ENCODE data around the gene ABHD6. TPM values are rescaled to one million over a fixed set of nuclear protein-coding genes. Genes with fewer than 3 reads are reported as not detected.
A peak's percentile ranks its signal among the peaks of the same experiment; 100 is the strongest.
"Not testable (repeated sequence)": the region's sequence is repeated elsewhere in the genome, so short reads cannot be mapped to it uniquely, and the experiment has no call there.

Gene ABHD6
- total RNA-seq, 2 donors from 2014 or later = 4.1 to 7.3 TPM

DNA sequence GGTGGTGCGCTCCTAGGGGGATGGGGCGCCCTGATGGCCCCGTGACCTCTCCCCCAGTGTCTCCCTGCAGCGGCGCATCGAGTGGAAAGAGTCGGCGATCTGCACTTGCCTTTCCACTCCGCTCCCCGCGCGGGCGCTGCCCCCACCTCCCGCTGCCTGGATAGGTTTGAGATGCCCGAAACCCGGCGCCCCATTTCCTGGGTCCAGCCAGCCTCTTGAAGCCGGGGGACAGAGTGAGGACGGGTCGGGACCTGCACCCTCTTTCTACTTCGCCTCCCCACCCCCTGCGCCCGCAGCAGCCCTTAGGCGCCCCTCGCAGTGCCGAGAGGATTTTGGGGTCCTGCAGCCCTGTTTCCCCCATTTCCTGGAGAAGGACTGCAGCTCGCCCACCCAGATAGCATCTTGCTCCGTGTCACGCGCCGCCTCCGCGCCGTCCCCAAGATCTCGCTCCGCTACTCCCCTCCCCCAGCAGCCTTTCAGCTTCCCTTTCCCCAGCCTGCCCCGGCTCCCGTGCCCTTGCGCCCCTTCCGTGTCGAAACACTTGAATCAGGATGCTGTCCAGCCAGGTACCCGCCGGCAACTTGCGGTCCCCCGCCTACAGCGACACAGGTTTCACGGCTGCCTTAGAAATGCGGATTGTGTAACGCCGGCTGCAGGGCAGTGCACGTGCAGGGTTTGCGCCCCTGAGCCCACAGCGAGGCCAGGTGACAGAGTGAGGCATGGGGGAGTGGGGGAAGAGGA, 519 bp downstream of the ABHD6 start:
- Mint-ChIP-seq H3K27ac (no peak overlapping the region), H3K36me3 (ENCODE audit: insufficient read depth in 2 of 2) (no peaks in the 10 kb centered on the region), H3K4me3 (peak overlapping the region; percentile 92 to 94), H3K27me3 (ENCODE audit: low read depth) (peaks cover 13% of the 10 kb centered on the region), H3K4me1 (ENCODE audit: low read depth) (peaks cover 26% of the 10 kb centered on the region), H3K9me3 (no peaks in the 10 kb centered on the region)
- ATAC-seq (replicated peaks in 1 of 2) (peak; percentile 56 to 57), DNase-seq (peak; percentile 38 to 55)

DNA sequence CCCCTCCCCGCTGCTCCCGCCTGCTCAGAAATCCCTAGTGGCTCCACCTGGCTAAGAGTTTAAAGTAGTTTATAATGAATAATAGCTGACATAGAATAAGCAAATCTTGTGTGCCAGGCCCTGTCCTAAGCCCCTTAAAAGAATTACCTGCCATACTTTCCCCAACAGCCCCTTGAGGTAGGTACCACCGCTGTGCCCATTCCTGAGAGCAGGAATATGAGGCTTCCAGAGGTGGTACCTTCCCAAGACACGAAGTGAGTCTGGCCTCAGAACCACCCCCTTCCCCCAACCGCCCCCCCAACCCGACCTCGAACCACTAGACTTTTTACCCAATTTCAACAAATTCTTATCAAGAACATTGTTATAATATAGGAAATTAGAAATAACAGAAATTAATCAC, 1.2 kb downstream of the ABHD6 start:
- no peak for DNase-seq
- Mint-ChIP-seq H3K36me3 (ENCODE audit: insufficient read depth in 2 of 2) (no peaks in the 10 kb centered on the region), H3K4me3 (peak overlapping the region; percentile 92 to 94), H3K27me3 (ENCODE audit: low read depth) (peaks cover 9% of the 10 kb centered on the region), H3K9me3 (no peaks in the 10 kb centered on the region), H3K4me1 (ENCODE audit: low read depth) (peaks cover 26% of the 10 kb centered on the region), H3K27ac (no peak overlapping the region)
- ATAC-seq (replicated peaks in 1 of 2) = no peak

DNA sequence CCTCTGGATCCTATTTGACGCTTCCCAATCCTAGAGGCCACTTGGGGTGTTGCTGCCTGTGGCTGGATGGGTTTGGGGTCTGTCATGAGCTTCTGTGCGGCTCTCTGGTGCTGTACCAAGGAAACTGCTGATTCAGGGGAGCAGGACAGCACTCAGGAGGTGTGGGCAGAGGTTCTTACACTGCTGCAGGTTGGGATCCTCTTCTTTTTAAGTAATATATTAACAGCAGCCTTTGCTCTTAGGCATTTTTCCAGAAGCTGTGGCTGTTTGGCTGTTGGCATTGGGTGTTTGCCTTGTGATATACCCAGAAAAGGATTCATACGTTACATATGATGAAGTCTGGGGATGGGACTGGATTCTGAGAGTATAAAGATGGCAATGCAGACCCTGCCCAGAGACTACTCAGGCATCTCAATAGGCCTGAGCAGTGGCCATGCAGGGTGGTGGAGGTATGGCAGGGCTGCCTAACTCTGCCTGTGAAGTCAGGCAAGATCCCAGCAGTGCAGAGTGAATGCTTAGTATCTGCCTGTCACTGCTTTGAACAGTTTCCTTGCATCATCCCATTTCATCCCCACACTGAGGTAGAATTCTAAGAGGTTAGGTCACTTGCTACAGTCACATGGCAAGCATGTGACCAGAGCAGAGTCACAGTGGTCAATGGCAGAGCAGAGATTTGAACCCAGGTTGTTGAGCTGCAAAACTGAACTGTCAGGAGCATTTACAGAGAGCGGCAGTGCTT, 3.9 kb downstream of the ABHD6 start:
- H3K9me3 Mint-ChIP-seq = no peaks in the 10 kb centered on the region
- no peaks in the 10 kb centered on the region for H3K27me3 Mint-ChIP-seq (ENCODE audit: low read depth)
- ATAC-seq (replicated peaks in 1 of 2) (no peak), DNase-seq (no peak)
- H3K4me1 Mint-ChIP-seq (ENCODE audit: low read depth) = peaks cover 24% of the 10 kb centered on the region
- H3K27ac Mint-ChIP-seq = no peak overlapping the region
- H3K4me3 Mint-ChIP-seq = no peak overlapping the region
- H3K36me3 Mint-ChIP-seq (ENCODE audit: insufficient read depth in 2 of 2) = no peaks in the 10 kb centered on the region

DNA sequence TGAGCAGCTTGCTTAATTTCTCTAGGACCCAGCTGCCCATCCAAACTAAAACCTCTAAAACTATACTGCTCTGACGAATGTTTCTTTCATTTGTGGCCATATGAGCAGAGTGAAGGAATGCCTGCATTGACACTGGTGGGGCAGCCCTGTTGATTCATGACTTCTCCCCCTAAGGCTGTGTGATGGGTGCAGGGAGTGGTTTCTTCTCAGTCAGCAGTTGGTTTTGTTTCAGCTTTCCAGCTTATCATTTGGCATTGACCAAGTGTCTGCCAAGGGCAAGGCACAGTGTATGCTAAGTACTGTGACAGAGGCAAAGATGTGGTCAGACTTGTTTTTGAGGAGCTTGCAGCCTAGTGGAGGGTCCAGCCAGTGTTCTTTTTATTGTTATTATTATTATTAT, 4.7 kb downstream of the ABHD6 start:
- Mint-ChIP-seq H3K27ac (no peak overlapping the region), H3K4me3 (no peak overlapping the region), H3K9me3 (no peaks in the 10 kb centered on the region), H3K27me3 (ENCODE audit: low read depth) (no peaks in the 10 kb centered on the region), H3K36me3 (ENCODE audit: insufficient read depth in 2 of 2) (no peaks in the 10 kb centered on the region), H3K4me1 (ENCODE audit: low read depth) (peaks cover 17% of the 10 kb centered on the region)
- no peak for DNase-seq
- no peak for ATAC-seq (replicated peaks in 1 of 2)

DNA sequence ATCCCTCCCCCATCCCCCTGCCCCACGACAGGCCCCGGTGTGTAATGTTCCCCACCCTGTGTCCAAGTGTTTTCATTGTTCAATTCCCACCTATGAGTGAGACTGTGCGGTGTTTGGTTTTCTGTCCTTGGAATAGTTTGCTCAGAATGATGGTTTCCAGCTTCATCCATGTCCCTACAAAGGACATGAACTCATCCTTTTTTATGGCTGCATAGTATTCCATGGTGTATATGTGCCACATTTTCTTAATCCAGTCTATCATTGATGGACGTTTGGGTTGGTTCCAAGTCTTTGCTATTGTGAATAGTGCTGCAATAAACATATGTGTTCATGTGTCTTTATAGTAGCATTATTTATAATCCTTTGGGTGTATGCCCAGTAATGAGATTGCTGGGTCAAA, 5.3 kb downstream of the ABHD6 start:
- ATAC-seq (replicated peaks in 1 of 2); H3K27me3 Mint-ChIP-seq (ENCODE audit: low read depth); H3K36me3 Mint-ChIP-seq (ENCODE audit: insufficient read depth in 2 of 2); H3K9me3 Mint-ChIP-seq; DNase-seq; H3K27ac Mint-ChIP-seq; H3K4me3 Mint-ChIP-seq: not testable (repeated sequence)
- peaks cover 17% of the 10 kb centered on the region for H3K4me1 Mint-ChIP-seq (ENCODE audit: low read depth)

DNA sequence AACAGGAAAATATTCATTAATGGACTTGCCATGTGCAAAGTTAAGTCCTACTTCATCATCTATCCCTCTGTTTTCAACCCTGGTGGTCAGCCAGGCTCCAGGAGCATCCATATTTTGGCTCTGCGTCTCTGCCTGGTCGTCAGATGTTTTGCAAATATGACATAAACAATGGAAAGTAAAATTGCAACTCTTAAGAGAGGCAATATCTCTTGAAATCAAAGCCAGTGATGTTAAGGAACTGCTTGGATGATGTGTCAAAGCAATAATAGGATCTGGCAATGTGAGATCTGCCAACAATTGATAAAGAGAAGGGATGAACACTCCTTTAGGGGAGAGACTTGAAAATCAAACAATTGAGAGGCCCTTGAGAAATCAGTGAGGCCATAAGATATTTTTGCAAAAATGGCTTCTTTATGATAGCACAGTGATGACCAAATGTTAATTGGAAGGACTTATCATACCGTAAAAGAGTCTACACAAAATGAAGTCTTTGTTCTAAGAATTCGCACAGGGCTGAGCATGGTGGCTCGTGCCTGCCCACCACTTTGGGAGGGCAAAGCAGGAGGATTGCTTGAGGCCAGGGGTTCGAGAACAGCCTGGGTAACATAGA, 6.5 kb downstream of the ABHD6 start:
- Mint-ChIP-seq H3K4me3 (no peak overlapping the region), H3K36me3 (ENCODE audit: insufficient read depth in 2 of 2) (no peaks in the 10 kb centered on the region), H3K27ac (no peak overlapping the region), H3K9me3 (no peaks in the 10 kb centered on the region), H3K27me3 (ENCODE audit: low read depth) (no peaks in the 10 kb centered on the region), H3K4me1 (ENCODE audit: low read depth) (peaks cover 14% of the 10 kb centered on the region)
- DNase-seq (no peak), ATAC-seq (replicated peaks in 1 of 2) (no peak)

DNA sequence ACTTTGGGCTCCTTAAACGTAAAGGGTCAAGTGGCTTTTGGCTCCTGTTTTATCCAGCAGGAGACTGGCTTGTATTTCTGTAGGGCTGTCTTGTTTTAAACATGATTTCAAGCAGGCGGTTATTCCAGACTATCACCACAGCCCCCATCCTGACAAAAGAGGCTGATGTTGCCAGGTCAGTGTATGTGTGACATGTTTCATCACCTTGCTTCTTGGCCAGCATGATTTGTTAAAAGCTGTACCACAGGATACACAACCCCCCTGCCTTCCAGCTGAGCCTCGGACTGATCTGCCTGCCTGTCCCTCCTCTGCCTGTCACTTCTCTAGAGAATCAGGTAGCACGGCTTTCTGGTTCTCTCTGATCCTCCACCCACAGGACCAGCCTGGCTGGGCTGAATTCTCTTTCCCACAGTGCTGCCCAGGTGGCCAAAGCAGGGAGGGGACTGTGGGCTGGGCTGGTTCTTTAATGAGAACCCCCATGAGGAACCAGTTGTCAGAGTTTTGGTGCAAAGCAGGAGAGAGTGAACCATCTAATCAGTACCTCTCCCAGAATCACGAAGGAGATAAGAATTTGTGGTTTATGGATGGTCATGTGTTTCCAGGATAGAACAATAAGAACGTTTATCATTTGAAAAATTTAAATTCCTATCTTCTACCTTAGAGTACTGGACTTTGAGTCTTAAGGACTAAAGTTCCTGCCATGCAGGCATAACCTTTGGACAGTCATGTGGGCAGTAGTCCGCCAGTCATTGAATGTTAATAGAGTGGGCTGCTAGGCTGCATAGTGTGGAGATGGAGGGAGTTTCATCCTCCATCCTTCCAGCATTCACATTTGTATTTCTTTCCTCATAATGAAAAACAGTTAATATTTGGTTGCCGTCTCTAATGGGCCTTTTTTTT, 8.8 kb downstream of the ABHD6 start:
- Mint-ChIP-seq H3K27me3 (ENCODE audit: low read depth) (no peaks in the 10 kb centered on the region), H3K27ac (no peak overlapping the region), H3K4me1 (ENCODE audit: low read depth) (peaks cover 11% of the 10 kb centered on the region), H3K9me3 (no peaks in the 10 kb centered on the region), H3K36me3 (ENCODE audit: insufficient read depth in 2 of 2) (no peaks in the 10 kb centered on the region), H3K4me3 (no peak overlapping the region)
- DNase-seq (no peak), ATAC-seq (replicated peaks in 1 of 2) (no peak)

DNA sequence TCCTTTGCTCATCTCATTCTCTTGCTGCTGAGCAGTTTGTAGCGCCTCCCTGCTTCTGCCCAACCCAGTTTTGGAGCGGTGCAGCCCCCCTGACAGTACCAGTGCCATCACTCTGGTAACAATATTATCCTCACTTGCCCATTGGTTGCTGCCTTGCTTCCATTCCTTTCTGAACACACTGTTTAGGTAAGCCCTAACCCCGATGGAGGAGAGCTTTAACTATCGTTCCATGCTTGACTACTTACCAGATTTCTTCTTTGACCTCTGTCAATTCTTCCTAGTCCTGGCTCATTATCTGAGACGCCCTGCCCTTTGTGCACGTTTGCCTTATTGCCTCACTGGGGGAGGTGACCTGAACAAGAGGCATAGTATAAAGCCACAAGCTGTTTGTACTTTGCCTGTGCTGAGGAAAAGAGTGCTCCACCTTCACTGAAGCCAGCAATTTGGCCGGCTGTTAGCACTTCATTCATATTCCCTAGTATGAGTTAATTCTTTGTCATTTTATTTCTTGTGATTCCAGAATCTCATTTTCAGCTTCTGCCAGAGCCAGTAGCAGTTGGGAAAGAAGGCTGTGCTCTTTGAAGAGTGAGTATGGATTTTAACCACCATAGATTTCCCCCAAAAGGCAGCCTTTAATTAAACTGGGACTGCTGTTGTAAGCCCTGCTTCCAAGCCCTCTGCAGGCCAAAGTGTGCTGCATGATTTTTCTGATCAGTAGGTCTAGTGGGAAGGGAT, 11.9 kb downstream of the ABHD6 start:
- Mint-ChIP-seq H3K27me3 (ENCODE audit: low read depth) (no peaks in the 10 kb centered on the region), H3K27ac (no peak overlapping the region), H3K36me3 (ENCODE audit: insufficient read depth in 2 of 2) (no peaks in the 10 kb centered on the region), H3K4me1 (ENCODE audit: low read depth) (peaks cover 19% of the 10 kb centered on the region), H3K4me3 (no peak overlapping the region), H3K9me3 (no peaks in the 10 kb centered on the region)
- DNase-seq (no peak), ATAC-seq (replicated peaks in 1 of 2) (no peak)

DNA sequence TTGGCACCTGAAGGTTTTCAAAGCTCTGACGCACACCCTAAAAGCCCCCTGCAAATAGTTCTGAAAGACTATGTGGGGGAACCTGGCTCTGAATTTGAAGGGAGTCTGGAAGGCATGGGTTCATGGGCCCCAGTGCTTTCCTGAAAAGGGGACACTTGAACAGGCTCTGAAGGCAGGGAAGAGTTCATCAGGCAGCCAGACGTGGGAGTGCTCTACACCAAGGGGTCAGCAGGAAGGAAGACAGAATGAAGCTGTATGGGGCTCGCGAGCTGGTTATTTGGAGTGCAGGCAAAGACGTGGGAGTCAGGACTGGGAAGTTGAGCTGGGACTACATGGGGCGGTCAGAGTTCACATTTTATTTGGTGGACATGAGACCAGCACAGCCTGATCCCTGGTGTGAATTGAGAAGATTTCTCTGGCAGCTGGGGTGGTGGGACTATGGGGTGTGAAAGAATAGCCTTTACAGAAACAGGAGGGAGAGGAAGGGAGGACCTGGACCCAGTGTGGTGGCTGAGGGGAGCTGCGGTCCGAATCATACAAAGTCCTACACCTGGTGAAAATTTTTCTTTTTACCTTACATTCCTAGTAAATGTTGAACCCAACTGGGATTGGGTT, 12.6 kb downstream of the ABHD6 start:
- H3K27me3 Mint-ChIP-seq (ENCODE audit: low read depth) = no peaks in the 10 kb centered on the region
- ATAC-seq (replicated peaks in 1 of 2) (no peak), DNase-seq (no peak)
- H3K36me3 Mint-ChIP-seq (ENCODE audit: insufficient read depth in 2 of 2) = no peaks in the 10 kb centered on the region
- H3K4me1 Mint-ChIP-seq (ENCODE audit: low read depth) = peaks cover 19% of the 10 kb centered on the region
- H3K4me3 Mint-ChIP-seq = no peak overlapping the region
- no peaks in the 10 kb centered on the region for H3K9me3 Mint-ChIP-seq
- no peak overlapping the region for H3K27ac Mint-ChIP-seq

DNA sequence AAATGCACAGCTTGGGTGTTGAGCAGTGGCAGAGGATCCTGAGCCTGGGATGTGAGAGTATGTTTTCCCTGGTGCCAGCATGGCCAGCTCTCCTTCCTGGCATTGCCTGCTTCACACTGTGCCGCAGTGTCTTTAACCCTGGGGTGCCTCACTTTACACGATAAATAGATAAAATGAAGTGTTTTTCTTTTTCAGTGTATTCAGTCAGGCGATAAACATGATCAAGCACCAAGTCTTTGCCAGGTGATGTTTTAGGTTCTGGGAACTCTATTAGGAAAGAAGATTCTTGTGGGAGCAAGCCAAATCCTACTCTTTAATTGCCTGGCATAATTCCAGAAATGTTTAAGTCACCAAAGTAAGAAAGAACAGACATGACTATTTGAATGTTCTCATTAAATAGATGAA, 14.0 kb downstream of the ABHD6 start:
- H3K4me3 Mint-ChIP-seq = no peak overlapping the region
- peaks cover 19% of the 10 kb centered on the region for H3K4me1 Mint-ChIP-seq (ENCODE audit: low read depth)
- DNase-seq = no peak
- H3K36me3 Mint-ChIP-seq (ENCODE audit: insufficient read depth in 2 of 2) = no peaks in the 10 kb centered on the region
- no peaks in the 10 kb centered on the region for H3K27me3 Mint-ChIP-seq (ENCODE audit: low read depth)
- no peaks in the 10 kb centered on the region for H3K9me3 Mint-ChIP-seq
- H3K27ac Mint-ChIP-seq = no peak overlapping the region
- no peak for ATAC-seq (replicated peaks in 1 of 2)

DNA sequence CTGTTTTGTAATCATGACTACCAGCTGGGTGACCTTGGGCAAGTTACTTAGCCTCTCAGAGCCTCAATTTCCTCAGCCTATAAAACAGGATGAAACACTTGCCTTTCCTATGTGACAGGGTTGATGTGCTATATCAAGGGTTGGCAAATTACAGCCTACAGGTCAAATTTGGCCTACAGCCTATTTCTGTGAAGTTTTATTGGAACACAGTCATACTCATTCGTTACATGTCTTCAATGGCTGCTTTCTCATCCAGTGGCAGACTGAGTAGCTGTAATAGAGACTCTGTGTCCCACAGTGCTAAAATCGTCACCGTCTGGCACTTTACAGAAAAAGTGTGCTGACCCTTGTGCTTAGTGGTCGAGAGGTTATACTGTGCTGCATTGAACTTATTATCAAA, 16.6 kb downstream of the ABHD6 start:
- H3K27me3 Mint-ChIP-seq (ENCODE audit: low read depth) = no peaks in the 10 kb centered on the region
- DNase-seq (no peak), ATAC-seq (replicated peaks in 1 of 2) (no peak)
- peaks cover 13% of the 10 kb centered on the region for H3K4me1 Mint-ChIP-seq (ENCODE audit: low read depth)
- H3K36me3 Mint-ChIP-seq (ENCODE audit: insufficient read depth in 2 of 2) = peaks cover 0 to 1% of the 10 kb centered on the region in 2 donors
- no peak overlapping the region for H3K4me3 Mint-ChIP-seq
- H3K9me3 Mint-ChIP-seq = no peaks in the 10 kb centered on the region
- H3K27ac Mint-ChIP-seq = no peak overlapping the region

DNA sequence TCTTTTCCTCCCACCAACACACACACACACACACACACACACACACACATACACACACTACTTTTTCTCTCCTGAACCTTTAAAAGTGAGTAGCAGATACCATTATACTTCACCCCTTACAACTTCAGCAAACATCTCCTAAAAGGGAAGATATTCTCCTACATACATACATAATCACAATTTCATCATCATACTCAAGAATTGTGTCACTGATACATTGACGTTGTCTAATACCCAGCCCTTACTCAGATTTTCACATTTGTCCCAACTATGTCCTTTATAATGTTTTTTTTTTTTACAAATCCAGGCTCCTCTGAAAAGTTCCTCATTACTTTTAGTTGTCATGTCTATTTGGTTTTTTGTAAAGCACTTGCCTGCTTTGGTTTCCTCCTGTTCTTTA, 18.5 kb downstream of the ABHD6 start:
- Mint-ChIP-seq H3K9me3 (no peaks in the 10 kb centered on the region), H3K36me3 (ENCODE audit: insufficient read depth in 2 of 2) (peaks cover 0 to 1% of the 10 kb centered on the region in 2 donors), H3K27ac (no peak overlapping the region)

More for the DNA sequence above, 18.5 kb downstream of the ABHD6 start:
- no peak for DNase-seq
- Mint-ChIP-seq H3K4me1 (ENCODE audit: low read depth) (peaks cover 23% of the 10 kb centered on the region), H3K4me3 (no peak overlapping the region), H3K27me3 (ENCODE audit: low read depth) (no peaks in the 10 kb centered on the region)
- ATAC-seq (replicated peaks in 1 of 2) = no peak

Data from activated T-cell treated with anti-CD3 and anti-CD28 coated beads, Interleukin-2, amount 50 U/mL, for 72 hours (primary cell).